K562 (cell line): ENCODE measurements around the gene KCNF1. TPM values are rescaled to one million over a fixed set of nuclear protein-coding genes. Genes with fewer than 3 reads are reported as not detected.

Source experiments
- ATAC-seq: fragments of 200-7000 bp; cut with Tn5 transposase; 3 replicates; pipeline ENCODE4 v1.9.1; 2020; ENCODE audit warnings: moderate library complexity
- BruUV-seq: library from RNA; stranded (reverse); fragments of 400-500 nt; replicated peaks from 2 replicates; lab custom pipeline; 2021; lab: Mats Ljungman, UMichigan
- CTCF ChIA-PET: fragments of 300-600 bp; formaldehyde crosslinking; extraction: SDS; loops from one replicate; lab custom pipeline; 2021; ENCODE audit warnings: low intra/inter-chr PET ratio; lab: Yijun Ruan, JAX
- POLR2A ChIA-PET: fragments of 300-600, 350-650 bp; sonication (Branson Sonifier 250); formaldehyde crosslinking; extraction: SDS; loops from one replicate; lab custom pipeline; 2021; ENCODE audit warnings: antibody characterized with exemption, inconsistent platforms; lab: Yijun Ruan, JAX
- DNase-seq, 4 experiments: peaks; one replicate each; pipeline versions ENCODE4 v3.0.0 to v3.0.0-alpha.2; 2011 to 2018; ENCODE audit warnings: low spot score in 3 of 4, mixed read lengths in 3 of 4; ENCODE audit errors: extremely low read depth in 1 of 4
- FAIRE-seq: peaks from 2 replicates; lab custom pipeline; 2011; peaks lifted over from hg19 to GRCh38; lab: Jason Lieb, UNC
- H2AFZ ChIP-seq: 2 replicates; pipeline ENCODE4 v1.6.0; 2011; ENCODE audit warnings: low read depth, low read length, control low read depth, inconsistent platforms
- H3K27ac ChIP-seq: fragments of 200-600 bp; 3 replicates; pipeline ENCODE4 v1.8.0; 2011; ENCODE audit warnings: low read depth, mild to moderate bottlenecking, control low read depth, inconsistent platforms, low read length, moderate library complexity, mixed read lengths; ENCODE audit errors: extremely low read depth
- H3K27me3 ChIP-seq, 2 experiments: fragments of 300-600 bp in 1 of 2; 2 replicates in 1 of 2; 3 replicates in 1 of 2; pipeline versions ENCODE4 v1.6.0 to v1.8.0; 2011; ENCODE audit warnings: inconsistent platforms in 2 of 2, low read length in 2 of 2, mild to moderate bottlenecking in 1 of 2, mixed read lengths in 1 of 2, moderate library complexity in 1 of 2; ENCODE audit not compliant: control insufficient read depth in 2 of 2, insufficient read depth in 2 of 2
- H3K36me3 ChIP-seq: fragments of 300-600 bp; 3 replicates; pipeline ENCODE4 v1.8.0; 2011; ENCODE audit warnings: mild to moderate bottlenecking, low read length, inconsistent platforms; ENCODE audit not compliant: control insufficient read depth, insufficient read depth
- H3K4me1 ChIP-seq, 2 experiments: fragments of 200-600 bp in 1 of 2; replicated peaks in 1 of 2; 2 replicates in 1 of 2; 3 replicates in 1 of 2; pipeline versions ENCODE4 v1.5.1 to v1.8.0; 2011; ENCODE audit warnings: inconsistent platforms in 2 of 2, low read length in 2 of 2, mild to moderate bottlenecking in 1 of 2, mixed read lengths in 1 of 2, moderate library complexity in 1 of 2; ENCODE audit not compliant: control insufficient read depth in 2 of 2, insufficient read depth in 2 of 2
- H3K4me2 ChIP-seq: 2 replicates; pipeline ENCODE4 v1.6.1; 2011; ENCODE audit warnings: low read length, control low read depth, inconsistent platforms, mixed read lengths; ENCODE audit not compliant: insufficient read depth
- H3K4me3 ChIP-seq: fragments of 200-600 bp; sonication (generic), shearing (Covaris generic); 2 replicates; pipeline ENCODE4 v1.5.1; 2016; ENCODE audit warnings: control low read depth, inconsistent platforms
- H3K79me2 ChIP-seq: fragments of 200-600 bp; 3 replicates; pipeline ENCODE4 v1.8.0; 2011; ENCODE audit warnings: low read length, inconsistent platforms; ENCODE audit not compliant: control insufficient read depth, insufficient read depth
- H3K9ac ChIP-seq, 2 experiments: 2 replicates each; pipeline versions ENCODE4 v1.6.0 to v1.6.1; 2011; ENCODE audit warnings: low read depth in 2 of 2, low read length in 2 of 2, control low read depth in 1 of 2, inconsistent platforms in 1 of 2, mild to moderate bottlenecking in 1 of 2, mixed read lengths in 1 of 2; ENCODE audit not compliant: insufficient read depth in 1 of 2
- H3K9me1 ChIP-seq: one replicate; pipeline ENCODE4 v1.6.0; 2011; ENCODE audit warnings: inconsistent platforms, mild to moderate bottlenecking, low read length, moderate library complexity; ENCODE audit not compliant: control insufficient read depth, insufficient read depth
- H3K9me3 ChIP-seq: replicated peaks from 2 replicates; pipeline ENCODE4 v1.5.1; 2011; ENCODE audit warnings: low read depth, low read length, inconsistent platforms; ENCODE audit not compliant: control insufficient read depth, insufficient read depth
- H4K20me1 ChIP-seq: replicated peaks from 2 replicates; pipeline ENCODE4 v1.6.1; 2011; ENCODE audit warnings: low read length, inconsistent platforms, mixed read lengths; ENCODE audit not compliant: control insufficient read depth, insufficient read depth
- EGR1 ChIP-seq: fragments of 450-650 bp; conservative IDR thresholded peaks from 2 replicates; pipeline ENCODE4 v1.6.1; 2017; ENCODE audit warnings: mild to moderate bottlenecking
- HEY1 ChIP-seq: fragments of 250-450 bp; sonication (Bioruptor Pico); IDR thresholded peaks from 2 replicates; pipeline ENCODE4 v1.5.0; 2020; ENCODE audit warnings: mild to moderate bottlenecking, moderate library complexity, borderline replicate concordance
- YY1 ChIP-seq, 3 experiments: IDR thresholded peaks; 2 replicates each; pipeline ENCODE4 v1.6.1; 2011; ENCODE audit warnings: low read length in 2 of 3, mild to moderate bottlenecking in 2 of 3, moderate library complexity in 2 of 3, borderline replicate concordance in 1 of 3, control low read depth in 1 of 3, low read depth in 1 of 3; ENCODE audit not compliant: insufficient read depth in 3 of 3, insufficient replicate concordance in 2 of 3, control insufficient read depth in 1 of 3, insufficient read length in 1 of 3; ENCODE audit errors: extremely low read depth in 1 of 3
- ZNF165 ChIP-seq: fragments of 250-450 bp; sonication (Bioruptor Pico); IDR thresholded peaks from 2 replicates; pipeline ENCODE4 v1.4.0; 2020; ENCODE audit warnings: borderline replicate concordance
- ZNF232 ChIP-seq: sonication (generic); formaldehyde crosslinking; IDR thresholded peaks from 2 replicates; pipeline ENCODE4 v1.8.0; 2022; ENCODE audit warnings: mild to moderate bottlenecking, missing genetic modification reagents
- WGBS: fragments of 100-300 bp; shearing (Covaris generic); methylation state at CpG from one replicate; pipeline ENCODE4 v1.1.6; 2016; ENCODE audit warnings: low coverage, mixed read lengths; ENCODE audit not compliant: insufficient coverage; ENCODE audit errors: missing lambda C conversion rate; 5-methylcytosine and 5-hydroxymethylcytosine counted together
- in situ Hi-C: fragments of 300-500 bp; cut with MboI; formaldehyde crosslinking; loops from 4 replicates; pipeline ENCODE4 v1.15.0; 2018; ENCODE audit warnings: inconsistent platforms, mixed read lengths
- intact Hi-C: fragments of 100-400 bp; cut with micrococcal nuclease; formaldehyde crosslinking; loops from 2 replicates; pipeline ENCODE4 v1.14.2; 2022
- polyA plus RNA-seq, 8 experiments: library from polyadenylated mRNA; depleted of rRNA in 4 of 8; stranded (reverse) in 5 of 8; unstranded in 3 of 8; fragments of >200 nt; fragmentation: Nextera tagmentation in 2 of 8; fragmentation: Illumina TruSeq in 1 of 8; extraction: Ambion mirVana in 2 of 8; extraction: Trizol in 1 of 8; gene quantifications; 2 replicates each; pipeline versions ENCODE4 v1.2.1 to v1.2.3, GENCODE V29; 2011 to 2014; ENCODE audit warnings: inconsistent platforms in 1 of 8, missing spikeins in 1 of 8
- total RNA-seq, 7 experiments: library from RNA; depleted of rRNA in 6 of 7; stranded (reverse); fragments of >200 nt in 6 of 7; fragmentation: Illumina TruSeq in 2 of 7; extraction: Trizol in 2 of 7; gene quantifications; 2 replicates each; pipeline versions ENCODE4 v1.2.1 to v1.2.3, GENCODE V29; 2011 to 2021; ENCODE audit warnings: low replicate concordance in 1 of 7
- TF ChIP-seq, protein P1 (sequence below): fragments of 450-650 bp; IDR thresholded peaks from 2 replicates; pipeline ENCODE4 v1.7.1; 2018; ENCODE audit warnings: mild to moderate bottlenecking, low read depth; ENCODE audit not compliant: partially characterized antibody
- TF ChIP-seq, protein P2 (sequence below): fragments of 250-450 bp; sonication (Bioruptor Pico); IDR thresholded peaks from 2 replicates; pipeline ENCODE4 v1.9.0; 2021; ENCODE audit warnings: mild to moderate bottlenecking

Gene KCNF1
- total and polyA plus RNA-seq, 9 of the 15 experiments (the other 6 are each of a cell fraction or from before 2014, with no cell fraction given) = not detected

DNA sequence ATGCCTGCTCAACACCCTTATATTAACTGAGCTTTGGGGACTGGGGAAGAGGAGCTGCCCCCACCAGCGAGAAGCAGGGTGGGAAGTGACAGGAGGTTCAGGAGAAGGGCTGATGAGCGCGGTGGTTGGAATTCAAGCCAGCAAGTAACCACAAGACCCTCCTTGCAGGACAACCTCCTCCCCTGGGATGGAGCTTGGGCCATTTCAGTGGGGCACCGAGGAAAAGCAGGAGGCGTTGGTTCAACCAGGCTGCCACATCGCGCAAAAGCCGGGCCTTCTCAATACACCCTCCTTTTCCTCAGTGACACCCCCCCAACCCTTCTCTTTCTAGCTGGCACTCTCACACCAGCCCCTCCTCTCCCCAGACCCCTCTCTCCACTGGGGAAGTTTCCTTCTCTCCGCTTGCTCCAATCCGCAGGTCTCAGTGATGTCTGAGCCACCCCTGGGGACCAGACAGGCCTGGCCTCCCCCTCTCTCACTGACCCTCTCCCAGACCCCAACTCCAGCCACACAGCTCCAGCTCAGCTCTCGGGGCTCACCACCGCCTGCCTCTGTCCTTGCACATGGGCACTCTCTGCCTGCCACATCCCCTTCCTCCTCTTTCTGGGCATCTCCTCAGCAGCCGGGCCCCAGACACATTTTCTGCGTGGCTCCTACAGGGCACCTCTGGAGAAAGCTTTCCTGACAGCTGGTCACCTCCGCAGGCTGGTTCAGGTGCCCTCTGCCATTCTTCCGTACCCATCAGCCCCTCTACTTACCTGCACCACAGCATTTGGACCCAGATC lies 44.5 kb downstream of the KCNF1 start:
- BruUV-seq = no TSS peak
- no peaks in the 10 kb centered on the region for H3K9me3 ChIP-seq
- H4K20me1 ChIP-seq = no peaks in the 10 kb centered on the region
- no peaks in the 10 kb centered on the region for H3K9me1 ChIP-seq
- under 1% methylated on average over 16 of the region's 16 CpGs for WGBS
- H3K27ac ChIP-seq = no peak overlapping the region
- H3K9ac ChIP-seq = no peak overlapping the region
- no peak for DNase-seq
- no peak for ATAC-seq
- no peaks in the 10 kb centered on the region for H3K79me2 ChIP-seq
- peaks cover 8 to 19% of the 10 kb centered on the region in 2 experiments for H3K27me3 ChIP-seq
- ChIA-PET CTCF (no interaction called here), POLR2A (no interaction called here)
- no peak for TF ChIP-seq HEY1 (CRISPR knock-in tag)
- TF ChIP-seq YY1 (IDR thresholded peaks at IDR 0.05; ENCODE audit: borderline replicate concordance in 1 of 3, control insufficient read depth in 1 of 3, extremely low read depth in 1 of 3, insufficient read depth in 3 of 3, insufficient read length in 1 of 3, insufficient replicate concordance in 2 of 3, low read depth in 1 of 3, low read length in 2 of 3) = no peak
- TF ChIP-seq EGR1 = no peak
- TF ChIP-seq ZNF232 = no peak
- no peak for TF ChIP-seq ZNF165 (CRISPR knock-in tag)
- TF ChIP-seq, protein P1, sequence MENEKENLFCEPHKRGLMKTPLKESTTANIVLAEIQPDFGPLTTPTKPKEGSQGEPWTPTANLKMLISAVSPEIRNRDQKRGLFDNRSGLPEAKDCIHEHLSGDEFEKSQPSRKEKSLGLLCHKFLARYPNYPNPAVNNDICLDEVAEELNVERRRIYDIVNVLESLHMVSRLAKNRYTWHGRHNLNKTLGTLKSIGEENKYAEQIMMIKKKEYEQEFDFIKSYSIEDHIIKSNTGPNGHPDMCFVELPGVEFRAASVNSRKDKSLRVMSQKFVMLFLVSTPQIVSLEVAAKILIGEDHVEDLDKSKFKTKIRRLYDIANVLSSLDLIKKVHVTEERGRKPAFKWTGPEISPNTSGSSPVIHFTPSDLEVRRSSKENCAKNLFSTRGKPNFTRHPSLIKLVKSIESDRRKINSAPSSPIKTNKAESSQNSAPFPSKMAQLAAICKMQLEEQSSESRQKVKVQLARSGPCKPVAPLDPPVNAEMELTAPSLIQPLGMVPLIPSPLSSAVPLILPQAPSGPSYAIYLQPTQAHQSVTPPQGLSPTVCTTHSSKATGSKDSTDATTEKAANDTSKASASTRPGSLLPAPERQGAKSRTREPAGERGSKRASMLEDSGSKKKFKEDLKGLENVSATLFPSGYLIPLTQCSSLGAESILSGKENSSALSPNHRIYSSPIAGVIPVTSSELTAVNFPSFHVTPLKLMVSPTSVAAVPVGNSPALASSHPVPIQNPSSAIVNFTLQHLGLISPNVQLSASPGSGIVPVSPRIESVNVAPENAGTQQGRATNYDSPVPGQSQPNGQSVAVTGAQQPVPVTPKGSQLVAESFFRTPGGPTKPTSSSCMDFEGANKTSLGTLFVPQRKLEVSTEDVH = no peak
- TF ChIP-seq, protein P2, sequence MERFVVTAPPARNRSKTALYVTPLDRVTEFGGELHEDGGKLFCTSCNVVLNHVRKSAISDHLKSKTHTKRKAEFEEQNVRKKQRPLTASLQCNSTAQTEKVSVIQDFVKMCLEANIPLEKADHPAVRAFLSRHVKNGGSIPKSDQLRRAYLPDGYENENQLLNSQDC (CRISPR knock-in tag) = no peak
- no peak overlapping the region for H3K4me2 ChIP-seq
- no peaks in the 10 kb centered on the region for H3K36me3 ChIP-seq
- no peak for FAIRE-seq
- H3K4me1 ChIP-seq = peaks cover 0 to 7% of the 10 kb centered on the region in 2 experiments; a peak in 2 of 5 replicates
- in situ Hi-C loops = no loop called here
- no peak overlapping the region for H3K4me3 ChIP-seq
- intact Hi-C loops = no loop called here
- no peak overlapping the region for H2AFZ ChIP-seq
